DLD1 (cell line): ENCODE data around the gene P2RY6.

Source experiments
- in situ Hi-C: cut with HindIII; loops from 2 replicates; pipeline ENCODE4 v1.10.0; 2017; ENCODE audit warnings: low sequenced_read_pairs

P2RY6 gene

GRCh38 chr11:73293356-73293936 is 21.3 kb downstream of the P2RY6 start:
- in situ Hi-C loops: no loop called here

GRCh38 chr11:73294604-73295003 is 22.5 kb downstream of the P2RY6 start:
- in situ Hi-C loops: no loop called here

GRCh38 chr11:73295241-73295995 is 23.3 kb downstream of the P2RY6 start:
- in situ Hi-C loops: no loop called here

- in situ Hi-C loops: no loop called here
These were observed 23.8 kb downstream of the P2RY6 start for GRCh38 chr11:73295996-73296318.

GRCh38 chr11:73296501-73297230 is 24.5 kb downstream of the P2RY6 start:
- in situ Hi-C loops: no loop called here

GRCh38 chr11:73297231-73297590 is 25.1 kb downstream of the P2RY6 start:
- in situ Hi-C loops: no loop called here

GRCh38 chr11:73297702-73298101 is 25.6 kb downstream of the P2RY6 start:
- in situ Hi-C loops: no loop called here

- in situ Hi-C loops: no loop called here
These were observed 26.1 kb downstream of the P2RY6 start for GRCh38 chr11:73298233-73298632.

- in situ Hi-C loops: no loop called here
These were observed 27.6 kb downstream of the P2RY6 start for GRCh38 chr11:73299751-73300150.

GRCh38 chr11:73306069-73306841 is 34.1 kb downstream of the P2RY6 start:
- in situ Hi-C loops: no loop called here

- in situ Hi-C loops: no loop called here
These were observed 34.8 kb downstream of the P2RY6 start for GRCh38 chr11:73306977-73307322.

GRCh38 chr11:73307323-73308002 is 35.3 kb downstream of the P2RY6 start:
- in situ Hi-C loops: no loop called here

GRCh38 chr11:73308003-73308960 is 36.1 kb downstream of the P2RY6 start, which contains the start of gene ARHGEF17:
ARHGEF17 (plus strand) TSS chr11:73308276; CDS start chr11:73308639, 363 bp downstream.
- in situ Hi-C loops: no loop called here

GRCh38 chr11:73308961-73309919 is 37.1 kb downstream of the P2RY6 start:
- in situ Hi-C loops: no loop called here

- in situ Hi-C loops: no loop called here
These were observed 37.9 kb downstream of the P2RY6 start for GRCh38 chr11:73310076-73310475.

- in situ Hi-C loops: no loop called here
These were observed 38.7 kb downstream of the P2RY6 start for GRCh38 chr11:73310661-73311393.

GRCh38 chr11:73311394-73311869 is 39.3 kb downstream of the P2RY6 start:
- in situ Hi-C loops: no loop called here

GRCh38 chr11:73312036-73312435 is 39.9 kb downstream of the P2RY6 start:
- in situ Hi-C loops: no loop called here
